ENCODE results near the gene SNRNP200. TPM values are rescaled to one million over a fixed set of nuclear protein-coding genes. Genes with fewer than 3 reads are reported as not detected.

The SNRNP200 gene
- polyA plus RNA-seq, 1 donor (not counting 4 experiments of a cell fraction or from before 2014, with no cell fraction given), result 78.4 TPM

- Histone ChIP-seq H3K4me3 (ENCODE audit: control insufficient read depth in 2 of 3, extremely low read depth in 1 of 3, insufficient read depth in 2 of 3, low read depth in 1 of 3, low read length in 3 of 3) (no peak overlapping the region), H3K4me2 (ENCODE audit: control insufficient read depth, extremely low read depth, insufficient read depth, low read depth, low read length) (no peak overlapping the region), H2AFZ (ENCODE audit: control insufficient read depth, low read length) (no peak overlapping the region), H3K9ac (ENCODE audit: control insufficient read depth, extremely low read depth, insufficient read depth, low read length) (no peak overlapping the region), H3K4me1 (ENCODE audit: control insufficient read depth, extremely low read depth, insufficient read depth, low read length) (peaks cover 28% of the 10 kb centered on the region), H3K79me2 (ENCODE audit: control insufficient read depth, insufficient read depth, low read length) (no peaks in the 10 kb centered on the region), H3K9me3 (ENCODE audit: control insufficient read depth, low read depth, low read length) (no peaks in the 10 kb centered on the region), H3K27ac (ENCODE audit: control insufficient read depth, insufficient read depth, low read length) (no peak overlapping the region), H3K36me3 (ENCODE audit: control insufficient read depth in 2 of 2, extremely low read depth in 1 of 2, insufficient read depth in 2 of 2, low read length in 2 of 2) (no peaks in the 10 kb centered on the region), H4K20me1 (ENCODE audit: control insufficient read depth, extremely low read depth, insufficient read depth, low read length) (no peaks in the 10 kb centered on the region), H3K9me1 (ENCODE audit: control insufficient read depth, extremely low read depth, insufficient read depth, low read length) (peaks cover 2% of the 10 kb centered on the region), H3K27me3 (ENCODE audit: control insufficient read depth, extremely low read depth, insufficient read depth, low read length) (no peaks in the 10 kb centered on the region)
- dilution Hi-C loops (cut with MboI; ENCODE audit: extremely low pct_ligation_motif_present, low sequenced_read_pairs), result no loop called here
- DNase-seq (ENCODE audit: low read depth, low spot score), result no peak
- no peak for FAIRE-seq
- TF ChIP-seq EZH2 (IDR thresholded peaks at IDR 0.05; ENCODE audit: low read length) (no peak), CTCF (optimal IDR thresholded peaks at IDR 0.05 in 1 of 3, IDR thresholded peaks at IDR 0.05 in 1 of 3, conservative IDR thresholded peaks at IDR 0.05 in 1 of 3; ENCODE audit: extremely low read depth in 1 of 3, insufficient read depth in 2 of 3, low read length in 3 of 3) (no peak)
These were observed 66.3 kb downstream of the SNRNP200 start for GRCh38 chr2:96239091-96239490.

- H3K9me1 ChIP-seq (ENCODE audit: control insufficient read depth, extremely low read depth, insufficient read depth, low read length), result peaks cover 2% of the 10 kb centered on the region
- H3K36me3 ChIP-seq (ENCODE audit: control insufficient read depth in 2 of 2, extremely low read depth in 1 of 2, insufficient read depth in 2 of 2, low read length in 2 of 2), result no peaks in the 10 kb centered on the region
- dilution Hi-C loops (cut with MboI; ENCODE audit: extremely low pct_ligation_motif_present, low sequenced_read_pairs), result no loop called here
- no peaks in the 10 kb centered on the region for H4K20me1 ChIP-seq (ENCODE audit: control insufficient read depth, extremely low read depth, insufficient read depth, low read length)
- H3K4me3 ChIP-seq (ENCODE audit: control insufficient read depth in 2 of 3, extremely low read depth in 1 of 3, insufficient read depth in 2 of 3, low read depth in 1 of 3, low read length in 3 of 3), result no peak overlapping the region
- no peak for TF ChIP-seq CTCF (optimal IDR thresholded peaks at IDR 0.05 in 1 of 3, IDR thresholded peaks at IDR 0.05 in 1 of 3, conservative IDR thresholded peaks at IDR 0.05 in 1 of 3; ENCODE audit: extremely low read depth in 1 of 3, insufficient read depth in 2 of 3, low read length in 3 of 3)
- no peak for TF ChIP-seq EZH2 (IDR thresholded peaks at IDR 0.05; ENCODE audit: low read length)
- H3K79me2 ChIP-seq (ENCODE audit: control insufficient read depth, insufficient read depth, low read length), result no peaks in the 10 kb centered on the region
- H3K4me2 ChIP-seq (ENCODE audit: control insufficient read depth, extremely low read depth, insufficient read depth, low read depth, low read length), result no peak overlapping the region
- peaks cover 28% of the 10 kb centered on the region for H3K4me1 ChIP-seq (ENCODE audit: control insufficient read depth, extremely low read depth, insufficient read depth, low read length)
- H3K9me3 ChIP-seq (ENCODE audit: control insufficient read depth, low read depth, low read length), result no peaks in the 10 kb centered on the region
- no peak overlapping the region for H2AFZ ChIP-seq (ENCODE audit: control insufficient read depth, low read length)
- no peak for FAIRE-seq
- DNase-seq (ENCODE audit: low read depth, low spot score), result no peak
- H3K27me3 ChIP-seq (ENCODE audit: control insufficient read depth, extremely low read depth, insufficient read depth, low read length), result no peaks in the 10 kb centered on the region
- no peak overlapping the region for H3K27ac ChIP-seq (ENCODE audit: control insufficient read depth, insufficient read depth, low read length)
- H3K9ac ChIP-seq (ENCODE audit: control insufficient read depth, extremely low read depth, insufficient read depth, low read length), result no peak overlapping the region
These were observed 67.1 kb downstream of the SNRNP200 start for GRCh38 chr2:96238266-96238665.
